IPS-20b (cell line): Measurements from ENCODE around the gene CPXM1.

Experiments
- H3K27ac ChIP-seq: one replicate; pipeline ENCODE4 v1.5.1; 2013; ENCODE audit warnings: low read length
- H3K27me3 ChIP-seq: 2 replicates; pipeline ENCODE4 v1.6.1; 2013; ENCODE audit warnings: mild to moderate bottlenecking, low read length, inconsistent platforms; ENCODE audit not compliant: insufficient read depth
- H3K36me3 ChIP-seq: 2 replicates; pipeline ENCODE4 v1.6.1; 2013; ENCODE audit warnings: low read depth, mild to moderate bottlenecking, inconsistent platforms, low read length, moderate library complexity; ENCODE audit not compliant: insufficient read depth
- H3K4me1 ChIP-seq: 2 replicates; pipeline ENCODE4 v1.6.1; 2013; ENCODE audit warnings: mild to moderate bottlenecking, control low read depth, inconsistent platforms, low read length, moderate library complexity; ENCODE audit not compliant: insufficient read depth
- H3K4me3 ChIP-seq: 2 replicates; pipeline ENCODE4 v1.5.1; 2013; ENCODE audit warnings: mild to moderate bottlenecking, low read length, inconsistent platforms
- H3K9ac ChIP-seq: 2 replicates; pipeline ENCODE4 v1.6.1; 2013; ENCODE audit warnings: low read depth, mild to moderate bottlenecking, inconsistent platforms, low read length, moderate library complexity
- H3K9me3 ChIP-seq: 2 replicates; pipeline ENCODE4 v1.6.1; 2013; ENCODE audit warnings: mild to moderate bottlenecking, low read depth, low read length, inconsistent platforms; ENCODE audit not compliant: insufficient read depth

CPXM1 gene

GRCh38 chr20:2798095-2798805 lies 2.2 kb downstream of the CPXM1 start:
- peaks cover 12% of the 10 kb centered on the region; the same call in 1 of the 2 replicates for H3K4me1 ChIP-seq
- no peak overlapping the region for H3K27ac ChIP-seq
- H3K4me3 ChIP-seq = no peak overlapping the region; the same call in 1 of the 2 replicates
- H3K36me3 ChIP-seq = peaks cover 52% of the 10 kb centered on the region
- no peak overlapping the region for H3K9ac ChIP-seq
- H3K9me3 ChIP-seq = no peaks in the 10 kb centered on the region
- peaks cover 34% of the 10 kb centered on the region for H3K27me3 ChIP-seq

GRCh38 chr20:2797136-2797983 lies 3.1 kb downstream of the CPXM1 start:
- peaks cover 25% of the 10 kb centered on the region for H3K27me3 ChIP-seq
- no peak overlapping the region for H3K4me3 ChIP-seq
- H3K27ac ChIP-seq = no peak overlapping the region
- H3K9ac ChIP-seq = no peak overlapping the region
- peaks cover 12% of the 10 kb centered on the region; the same call in 1 of the 2 replicates for H3K4me1 ChIP-seq
- H3K36me3 ChIP-seq = peaks cover 52% of the 10 kb centered on the region
- H3K9me3 ChIP-seq = no peaks in the 10 kb centered on the region

- Histone ChIP-seq H3K4me1 (peaks cover 10% of the 10 kb centered on the region; the same call in 1 of the 2 replicates), H3K9ac (no peak overlapping the region), H3K36me3 (peaks cover 52% of the 10 kb centered on the region), H3K27me3 (peaks cover 13% of the 10 kb centered on the region), H3K27ac (no peak overlapping the region), H3K4me3 (no peak overlapping the region), H3K9me3 (no peaks in the 10 kb centered on the region)
These were observed 4.3 kb downstream of the CPXM1 start for GRCh38 chr20:2796011-2796660.

- Histone ChIP-seq H3K9me3 (no peaks in the 10 kb centered on the region), H3K27me3 (peaks cover 7% of the 10 kb centered on the region; the same call in 1 of the 2 replicates), H3K4me3 (no peak overlapping the region), H3K4me1 (peaks cover 5% of the 10 kb centered on the region; the same call in 1 of the 2 replicates), H3K27ac (no peak overlapping the region), H3K36me3 (peaks cover 52% of the 10 kb centered on the region), H3K9ac (no peak overlapping the region)
These were observed 5.0 kb downstream of the CPXM1 start for GRCh38 chr20:2795451-2795850.

- H3K27ac ChIP-seq = no peak overlapping the region
- H3K9me3 ChIP-seq = no peaks in the 10 kb centered on the region
- peaks cover 6% of the 10 kb centered on the region; the same call in 1 of the 2 replicates for H3K27me3 ChIP-seq
- no peak overlapping the region for H3K9ac ChIP-seq
- H3K4me1 ChIP-seq = peaks cover 5% of the 10 kb centered on the region; the same call in 1 of the 2 replicates
- peaks cover 52% of the 10 kb centered on the region for H3K36me3 ChIP-seq
- no peak overlapping the region for H3K4me3 ChIP-seq
These were observed 5.5 kb downstream of the CPXM1 start for GRCh38 chr20:2794866-2795447.

- H3K4me1 ChIP-seq = peaks cover 3% of the 10 kb centered on the region; the same call in 1 of the 2 replicates
- no peak overlapping the region for H3K27ac ChIP-seq
- H3K9ac ChIP-seq = no peak overlapping the region
- H3K36me3 ChIP-seq = peaks cover 52% of the 10 kb centered on the region
- H3K9me3 ChIP-seq = no peaks in the 10 kb centered on the region
- no peak overlapping the region for H3K4me3 ChIP-seq
- no peaks in the 10 kb centered on the region for H3K27me3 ChIP-seq
These were observed 6.2 kb downstream of the CPXM1 start for GRCh38 chr20:2794202-2794748.

GRCh38 chr20:2793471-2793870 lies 7.0 kb downstream of the CPXM1 start:
- no peak overlapping the region for H3K4me3 ChIP-seq
- no peaks in the 10 kb centered on the region for H3K9me3 ChIP-seq

GRCh38 chr20:2783908-2784566 lies 16.4 kb downstream of the CPXM1 start:
- Histone ChIP-seq H3K4me3 (no peak overlapping the region), H3K27ac (no peak overlapping the region), H3K36me3 (no peaks in the 10 kb centered on the region), H3K27me3 (peaks cover 11% of the 10 kb centered on the region; the same call in 1 of the 2 replicates), H3K9ac (no peak overlapping the region), H3K4me1 (no peaks in the 10 kb centered on the region), H3K9me3 (no peaks in the 10 kb centered on the region)

More at GRCh38 chr20:2793471-2793870, 7.0 kb downstream of the CPXM1 start:
- H3K27ac ChIP-seq = no peak overlapping the region
- H3K4me1 ChIP-seq = no peaks in the 10 kb centered on the region
- H3K27me3 ChIP-seq = no peaks in the 10 kb centered on the region
- no peak overlapping the region for H3K9ac ChIP-seq
- peaks cover 49% of the 10 kb centered on the region for H3K36me3 ChIP-seq

- Histone ChIP-seq H3K27me3 (peaks cover 11% of the 10 kb centered on the region; the same call in 1 of the 2 replicates), H3K9me3 (peaks cover 2% of the 10 kb centered on the region), H3K27ac (no peak overlapping the region), H3K9ac (no peak overlapping the region), H3K36me3 (no peaks in the 10 kb centered on the region), H3K4me3 (no peak overlapping the region), H3K4me1 (no peaks in the 10 kb centered on the region)
These were observed 19.5 kb downstream of the CPXM1 start for GRCh38 chr20:2780948-2781347.

GRCh38 chr20:2778602-2779321 lies 21.7 kb downstream of the CPXM1 start:
- H3K27me3 ChIP-seq = peaks cover 11% of the 10 kb centered on the region; the same call in 1 of the 2 replicates
- no peaks in the 10 kb centered on the region for H3K4me1 ChIP-seq
- H3K36me3 ChIP-seq = no peaks in the 10 kb centered on the region
- H3K27ac ChIP-seq = no peak overlapping the region
- H3K4me3 ChIP-seq = no peak overlapping the region
- H3K9ac ChIP-seq = no peak overlapping the region
- H3K9me3 ChIP-seq = peaks cover 4% of the 10 kb centered on the region
